Smooth muscle cell (in vitro differentiated cells): ENCODE results near the gene POP7. TPM values are rescaled to one million over a fixed set of nuclear protein-coding genes. Genes with fewer than 3 reads are reported as not detected.

ENCODE experiments used
- DNase-seq: peaks from one replicate; lab custom pipeline; 2025; ENCODE audit not compliant: unreplicated experiment; lab: John Stamatoyannopoulos, UW
- H2AFZ ChIP-seq: fragments of 200-600 bp; sonication (generic); 2 replicates; pipeline ENCODE4 v1.6.0; 2016; ENCODE audit warnings: antibody characterized with exemption, low read depth, mild to moderate bottlenecking
- H3F3A ChIP-seq: fragments of 200-600 bp; sonication (generic); 2 replicates; pipeline ENCODE4 v1.6.0; 2017; ENCODE audit warnings: antibody characterized with exemption, low read depth
- H3K27ac ChIP-seq: fragments of 200-600 bp; sonication (generic); 2 replicates; pipeline ENCODE4 v1.5.1; 2016; ENCODE audit warnings: low read depth, mild to moderate bottlenecking
- H3K27me3 ChIP-seq: fragments of 200-600 bp; sonication (generic); 2 replicates; pipeline ENCODE4 v1.6.1; 2016; ENCODE audit warnings: low read depth, mild to moderate bottlenecking
- H3K36me3 ChIP-seq: fragments of 200-600 bp; sonication (generic); 2 replicates; pipeline ENCODE4 v1.5.1; 2016; ENCODE audit warnings: low read depth
- H3K4me1 ChIP-seq: fragments of 200-600 bp; sonication (generic); 2 replicates; pipeline ENCODE4 v1.5.1; 2016; ENCODE audit warnings: low read depth
- H3K4me2 ChIP-seq: fragments of 200-600 bp; sonication (generic); 2 replicates; pipeline ENCODE4 v1.6.0; 2016; ENCODE audit warnings: mild to moderate bottlenecking
- H3K4me3 ChIP-seq: fragments of 200-600 bp; sonication (generic); 2 replicates; pipeline ENCODE4 v1.5.1; 2016; ENCODE audit warnings: mild to moderate bottlenecking
- H3K79me2 ChIP-seq: fragments of 200-600 bp; sonication (generic); 2 replicates; pipeline ENCODE4 v1.6.0; 2016; ENCODE audit warnings: low read depth, mild to moderate bottlenecking
- H3K9ac ChIP-seq: fragments of 200-600 bp; sonication (generic); 2 replicates; pipeline ENCODE4 v1.6.0; 2016; ENCODE audit warnings: low read depth
- H3K9me3 ChIP-seq: fragments of 200-600 bp; sonication (generic); replicated peaks from 2 replicates; pipeline ENCODE4 v1.5.1; 2016; ENCODE audit warnings: low read depth
- H4K20me1 ChIP-seq: fragments of 200-600 bp; sonication (generic); 2 replicates; pipeline ENCODE4 v1.6.0; 2016; ENCODE audit warnings: low read depth
- WGBS: methylation state at CpG from one replicate; pipeline ENCODE4 v1.1.7; 2016; ENCODE audit warnings: low lambda C conversion rate; 5-methylcytosine and 5-hydroxymethylcytosine counted together
- polyA plus RNA-seq: library from polyadenylated mRNA; unstranded; fragments of >200 nt; fragmentation: Nextera tagmentation; extraction: Ambion mirVana; gene quantifications from 2 replicates; pipeline ENCODE4 v1.2.1, GENCODE V29; 2016
- total RNA-seq: library from RNA; depleted of rRNA; stranded (reverse); fragments of >200 nt; gene quantifications from 2 replicates; pipeline ENCODE4 v1.2.3, GENCODE V29; 2014
- TF ChIP-seq, protein P1 (sequence below): fragments of 200-600 bp; sonication (generic); IDR thresholded peaks from 2 replicates; pipeline ENCODE4 v1.5.1; 2017; ENCODE audit warnings: borderline replicate concordance, mild to moderate bottlenecking, antibody characterized with exemption; ENCODE audit not compliant: insufficient read depth, poor library complexity, severe bottlenecking

The POP7 gene
- total and polyA plus RNA-seq, 2 experiments from 2014 or later: 19.5 to 58.7 TPM

DNA sequence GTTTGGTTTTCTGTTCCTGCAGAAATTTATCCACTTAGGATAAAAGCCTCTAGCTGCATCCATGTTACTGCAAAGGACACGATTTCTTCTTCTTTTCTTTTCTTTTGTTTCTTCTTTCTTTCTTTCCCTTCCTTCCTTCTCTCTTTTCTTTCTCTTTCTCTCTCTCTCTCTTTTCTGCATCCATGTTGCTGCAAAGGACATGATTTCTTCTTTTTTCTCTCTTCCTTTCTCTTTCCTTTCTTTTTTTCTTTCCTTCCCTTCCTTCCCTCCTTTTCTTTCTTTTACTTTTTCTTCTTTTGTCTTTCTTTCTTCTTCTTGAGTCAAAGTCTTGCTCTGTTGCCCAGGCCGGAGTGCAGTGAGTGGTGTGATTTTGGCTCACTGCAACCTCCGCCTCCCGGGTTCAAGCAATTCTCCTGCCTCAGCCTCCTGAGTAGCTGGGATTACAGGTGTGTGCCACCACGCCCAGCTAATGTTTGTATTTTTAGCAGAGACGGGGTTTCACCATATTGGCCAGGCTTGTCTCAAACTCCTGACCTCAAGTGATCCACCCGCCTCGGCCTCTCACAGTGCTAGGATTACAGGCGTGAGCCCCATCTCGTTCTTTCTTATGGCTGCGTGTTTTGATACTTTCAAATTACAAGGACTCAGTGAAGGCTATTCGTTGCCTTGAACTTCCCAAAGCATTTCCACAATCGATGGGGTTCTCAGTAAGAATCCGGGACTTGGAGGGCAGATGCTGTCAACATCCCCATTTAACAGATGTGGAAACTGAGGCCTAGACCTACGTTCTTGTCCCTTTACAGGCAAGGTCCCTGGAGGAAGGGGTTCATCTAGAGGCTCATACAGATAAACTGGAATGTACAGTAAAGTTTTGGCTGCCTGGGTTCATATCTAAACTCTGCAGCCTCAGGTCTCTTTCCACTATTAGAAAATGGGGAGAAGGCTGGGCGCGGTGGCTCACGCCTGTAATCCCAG is 34.3 kb upstream of the POP7 start:
- WGBS: 94% methylated on average over 18 of the region's 18 CpGs
- Histone ChIP-seq H3F3A (peaks cover 4% of the 10 kb centered on the region), H3K4me3 (no peak overlapping the region)

DNA sequence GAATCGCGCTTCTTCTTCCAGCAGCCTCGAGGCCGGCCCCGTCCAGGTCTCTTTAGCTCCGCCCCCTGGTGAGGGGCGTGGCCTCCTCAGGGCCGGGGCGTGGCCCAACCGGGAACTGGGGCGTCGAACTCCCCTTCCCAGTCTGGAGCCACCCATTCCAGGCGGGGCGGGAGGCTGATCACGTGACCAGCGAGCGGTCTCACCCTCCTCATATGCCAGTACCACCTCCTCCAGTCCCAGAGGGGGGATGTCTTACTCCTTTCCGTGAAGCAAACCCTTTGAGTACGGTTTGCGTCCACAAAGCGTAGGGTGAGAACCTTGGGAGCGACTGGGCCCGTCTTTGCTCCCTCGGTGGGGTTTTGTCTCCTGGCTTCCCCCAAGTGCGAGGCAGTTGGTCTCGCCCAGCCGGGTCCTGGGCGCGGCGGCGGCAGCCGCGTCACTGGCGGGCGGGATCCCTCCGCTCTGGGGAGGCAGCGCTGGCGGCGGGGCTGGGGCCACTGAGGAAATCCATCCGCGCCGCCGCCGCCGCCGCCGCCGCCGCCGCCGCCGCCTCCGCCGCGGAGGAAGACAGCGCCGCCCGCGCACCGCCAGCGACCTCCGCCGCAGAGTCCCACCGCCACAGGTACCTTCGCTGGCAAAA is 32.5 kb upstream of the POP7 start, which contains the start of gene GNB2:
Gene GNB2 (plus strand): TSS at position 439 of the 640 bp plus-strand sequence. CDS start 2,526 bp downstream, outside the sequence.
- H4K20me1 ChIP-seq: peaks cover 42% of the 10 kb centered on the region
- TF ChIP-seq, protein P1, sequence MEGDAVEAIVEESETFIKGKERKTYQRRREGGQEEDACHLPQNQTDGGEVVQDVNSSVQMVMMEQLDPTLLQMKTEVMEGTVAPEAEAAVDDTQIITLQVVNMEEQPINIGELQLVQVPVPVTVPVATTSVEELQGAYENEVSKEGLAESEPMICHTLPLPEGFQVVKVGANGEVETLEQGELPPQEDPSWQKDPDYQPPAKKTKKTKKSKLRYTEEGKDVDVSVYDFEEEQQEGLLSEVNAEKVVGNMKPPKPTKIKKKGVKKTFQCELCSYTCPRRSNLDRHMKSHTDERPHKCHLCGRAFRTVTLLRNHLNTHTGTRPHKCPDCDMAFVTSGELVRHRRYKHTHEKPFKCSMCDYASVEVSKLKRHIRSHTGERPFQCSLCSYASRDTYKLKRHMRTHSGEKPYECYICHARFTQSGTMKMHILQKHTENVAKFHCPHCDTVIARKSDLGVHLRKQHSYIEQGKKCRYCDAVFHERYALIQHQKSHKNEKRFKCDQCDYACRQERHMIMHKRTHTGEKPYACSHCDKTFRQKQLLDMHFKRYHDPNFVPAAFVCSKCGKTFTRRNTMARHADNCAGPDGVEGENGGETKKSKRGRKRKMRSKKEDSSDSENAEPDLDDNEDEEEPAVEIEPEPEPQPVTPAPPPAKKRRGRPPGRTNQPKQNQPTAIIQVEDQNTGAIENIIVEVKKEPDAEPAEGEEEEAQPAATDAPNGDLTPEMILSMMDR: no peak
- DNase-seq: peak; percentile 97
- no peaks in the 10 kb centered on the region for H3K27me3 ChIP-seq
- H3K9me3 ChIP-seq: no peaks in the 10 kb centered on the region
- peak within 1 kb of the TSS; percentile 81 for H3K27ac ChIP-seq
- H3F3A ChIP-seq: peaks cover 7% of the 10 kb centered on the region
- peak within 1 kb of the TSS; percentile 78 for H3K4me3 ChIP-seq
- under 1% methylated on average over 36 of the region's 65 CpGs for WGBS
- no peaks in the 10 kb centered on the region for H3K4me1 ChIP-seq
- peaks cover 32% of the 10 kb centered on the region for H3K79me2 ChIP-seq
- H3K9ac ChIP-seq: peak within 1 kb of the TSS; percentile 82
- peak within 1 kb of the TSS; percentile 87 for H2AFZ ChIP-seq
- H3K4me2 ChIP-seq: peak within 1 kb of the TSS; percentile 98
- no peaks in the 10 kb centered on the region for H3K36me3 ChIP-seq

More for the DNA sequence above, 34.3 kb upstream of the POP7 start:
- TF ChIP-seq, protein P1: no peak
- H3K27ac ChIP-seq: no peak overlapping the region
- H2AFZ ChIP-seq: no peak overlapping the region
- no peaks in the 10 kb centered on the region for H3K27me3 ChIP-seq
- H4K20me1 ChIP-seq: peaks cover 24% of the 10 kb centered on the region
- H3K9me3 ChIP-seq: no peaks in the 10 kb centered on the region
- peaks cover 28% of the 10 kb centered on the region for H3K79me2 ChIP-seq
- no peak for DNase-seq
- no peak overlapping the region for H3K4me2 ChIP-seq
- no peaks in the 10 kb centered on the region for H3K4me1 ChIP-seq
- no peak overlapping the region for H3K9ac ChIP-seq
- no peaks in the 10 kb centered on the region for H3K36me3 ChIP-seq

DNA sequence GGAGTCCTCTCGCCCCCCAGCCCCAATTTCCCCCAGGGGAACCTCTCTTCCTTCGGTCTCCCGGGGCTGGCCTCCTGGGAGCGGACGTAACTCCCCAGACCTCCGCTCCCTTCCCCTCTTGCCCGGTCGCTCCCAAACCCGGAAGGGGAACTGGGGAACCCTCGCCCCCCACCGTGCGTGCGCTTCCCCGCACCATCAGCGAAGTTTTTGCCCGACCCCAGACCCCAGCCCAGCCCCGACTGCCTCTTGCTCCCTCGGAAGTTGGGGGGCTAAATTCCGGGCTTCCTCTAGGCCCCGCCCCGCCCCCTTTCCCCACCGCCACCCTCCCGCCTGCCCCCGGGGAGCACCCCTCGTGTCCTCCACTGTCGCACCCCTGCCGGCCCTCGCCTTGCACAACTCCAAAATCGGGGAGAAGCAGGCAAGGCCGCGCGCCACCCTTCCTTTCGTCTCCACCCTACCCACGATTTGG is 31.9 kb upstream of the POP7 start:
- H3K9ac ChIP-seq: peak overlapping the region; percentile 82
- H3K27ac ChIP-seq: peak overlapping the region; percentile 81
- peak overlapping the region; percentile 87 for H2AFZ ChIP-seq
- no peaks in the 10 kb centered on the region for H3K4me1 ChIP-seq
- DNase-seq: peak; percentile 57
- no peaks in the 10 kb centered on the region for H3K27me3 ChIP-seq
- H3K79me2 ChIP-seq: peaks cover 32% of the 10 kb centered on the region
- peak overlapping the region; percentile 78 for H3K4me3 ChIP-seq
- peaks cover 7% of the 10 kb centered on the region for H3F3A ChIP-seq
- WGBS: 1% methylated on average over 19 of the region's 34 CpGs
- peaks cover 47% of the 10 kb centered on the region for H4K20me1 ChIP-seq
- H3K36me3 ChIP-seq: no peaks in the 10 kb centered on the region
- no peaks in the 10 kb centered on the region for H3K9me3 ChIP-seq
- TF ChIP-seq, protein P1: no peak
- H3K4me2 ChIP-seq: peak overlapping the region; percentile 98
